Cardiac septum (tissue), 1 donor: ENCODE measurements around the gene CCR4. TPM values are rescaled to one million over a fixed set of nuclear protein-coding genes. Genes with fewer than 3 reads are reported as not detected.
"Not testable (repeated sequence)": the region's sequence is repeated elsewhere in the genome, so short reads cannot be mapped to it uniquely, and the experiment has no call there.

ENCODE experiments used
- DNase-seq: peaks from one replicate; pipeline ENCODE4 v3.0.0-alpha.2; 2020; ENCODE audit warnings: low spot score
- intact Hi-C: fragments of 100-400 bp; cut with DNase I; formaldehyde crosslinking; loops from one replicate; pipeline ENCODE4 v1.14.0; 2022
- long read RNA-seq: library from polyadenylated mRNA; unstranded; transcript quantifications from one replicate; pipeline ENCODE4 v2.0.0, GENCODE V29; 2021
- total RNA-seq: library from RNA; stranded (reverse); fragmentation: NEBNext Ultra II Directional; extraction: Animal tissue kit (Norgen Biotek cat#: 25700); gene quantifications from one replicate; pipeline ENCODE4 v1.2.1, GENCODE V29; 2021
- donor health status: DM: no; HTN: no; CAD: no.

Gene CCR4
- not detected for total RNA-seq
- long read RNA-seq = 0 reads

DNA sequence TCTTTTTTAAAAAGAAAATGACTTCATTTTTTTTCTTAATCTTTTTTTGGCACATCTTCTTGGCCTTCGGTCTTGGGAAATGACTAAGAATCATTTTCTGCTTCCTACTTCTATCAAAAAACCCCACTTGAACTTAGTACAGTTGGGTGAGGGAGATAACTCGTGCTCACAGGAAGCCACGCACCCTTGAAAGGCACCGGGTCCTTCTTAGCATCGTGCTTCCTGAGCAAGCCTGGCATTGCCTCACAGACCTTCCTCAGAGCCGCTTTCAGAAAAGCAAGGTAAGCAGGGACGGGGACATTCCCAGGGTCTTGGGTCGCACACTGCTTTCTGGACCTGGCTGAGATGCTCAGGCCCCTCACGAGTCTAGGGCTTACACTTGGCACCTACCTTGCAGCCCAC, at the start of gene CCR4:
Gene CCR4 (plus strand): TSS at position 235 of the 402 bp plus-strand sequence. CDS start 1,779 bp downstream, outside the sequence.
- no peak for DNase-seq
- intact Hi-C loops = no loop called here

DNA sequence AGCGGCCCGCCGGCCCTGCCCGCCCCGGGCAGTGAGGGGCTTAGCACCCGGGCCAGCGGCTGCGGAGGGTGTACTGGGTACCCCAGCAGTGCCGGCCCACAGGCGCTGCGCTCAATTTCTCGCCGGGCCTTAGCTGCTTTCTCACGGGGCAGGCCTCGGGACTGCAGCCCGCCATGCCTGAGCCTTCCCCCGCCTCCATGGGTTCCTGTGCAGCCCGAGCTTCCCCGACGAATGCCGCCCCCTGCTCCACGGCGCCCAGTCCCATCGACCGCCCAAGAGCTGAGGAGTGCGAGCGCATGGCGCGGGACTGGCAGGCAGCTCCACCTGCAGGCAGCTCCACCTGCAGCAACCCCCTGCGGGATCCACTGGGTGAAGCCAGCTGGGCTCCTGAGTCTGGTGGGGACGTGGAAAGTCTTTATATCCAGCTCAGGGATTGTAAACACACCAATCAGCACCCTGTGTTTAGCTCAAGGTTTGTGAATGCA, 48.5 kb upstream of the CCR4 start:
- intact Hi-C loops, DNase-seq: not testable (repeated sequence)

DNA sequence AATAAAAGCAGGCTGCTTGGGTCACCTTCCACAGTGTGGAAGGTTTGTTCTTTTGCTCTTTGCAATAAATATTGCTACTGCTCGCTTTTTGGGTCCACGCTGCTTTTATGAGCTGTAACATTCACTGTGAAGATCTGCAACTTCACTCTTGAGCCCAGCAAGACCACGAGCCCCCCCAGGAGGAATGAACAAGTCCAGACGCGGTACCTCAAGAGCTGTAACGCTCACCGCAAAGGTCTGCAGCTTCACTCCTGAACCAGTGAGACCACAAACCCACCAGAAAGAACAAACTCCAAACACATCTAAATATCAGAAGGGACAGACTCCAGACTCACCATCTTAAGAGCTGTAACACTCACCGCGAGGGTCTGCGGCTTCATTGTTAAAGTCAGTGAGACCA, 47.5 kb upstream of the CCR4 start:
- intact Hi-C loops = no loop called here
- no peak for DNase-seq

DNA sequence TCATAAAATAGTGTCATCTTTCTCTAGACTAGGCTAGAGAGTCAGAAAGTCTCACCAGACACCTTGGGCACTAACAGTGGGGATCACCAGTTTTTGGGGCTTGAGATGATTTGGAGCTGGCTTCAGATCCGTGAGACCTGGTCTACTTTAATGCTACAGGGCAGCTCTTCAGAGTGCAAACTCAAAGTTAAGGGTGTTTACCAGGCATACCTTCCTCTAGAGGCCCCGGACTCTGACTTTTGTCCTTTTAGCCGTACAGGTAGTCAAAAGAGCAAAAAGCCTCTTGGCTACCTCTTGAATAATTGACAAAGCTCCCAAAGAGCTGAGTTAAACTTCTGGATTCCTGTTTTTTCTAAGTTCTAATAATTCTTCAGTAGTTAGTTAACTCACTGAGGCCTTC, 41.4 kb upstream of the CCR4 start:
- DNase-seq = no peak
- intact Hi-C loops = no loop called here

DNA sequence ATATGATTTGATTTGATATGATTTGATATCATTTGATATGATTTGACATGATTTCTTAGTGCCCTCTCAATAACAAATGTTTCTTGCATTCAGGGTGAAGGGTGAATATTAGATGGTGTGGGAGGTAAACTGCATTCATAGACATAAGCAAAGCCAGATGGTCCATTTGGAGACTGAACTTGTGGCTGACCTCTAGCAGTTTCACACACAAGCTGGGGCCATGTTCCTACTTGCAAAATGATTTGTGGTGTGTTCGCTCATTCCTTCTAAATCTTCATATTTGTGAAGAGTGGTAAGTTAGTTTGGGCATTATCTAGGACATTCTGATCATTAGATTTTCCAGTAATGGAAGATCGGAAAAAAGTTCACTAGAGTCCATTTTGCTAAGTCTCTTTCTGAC, 40.5 kb upstream of the CCR4 start:
- intact Hi-C loops = no loop called here
- DNase-seq = no peak

DNA sequence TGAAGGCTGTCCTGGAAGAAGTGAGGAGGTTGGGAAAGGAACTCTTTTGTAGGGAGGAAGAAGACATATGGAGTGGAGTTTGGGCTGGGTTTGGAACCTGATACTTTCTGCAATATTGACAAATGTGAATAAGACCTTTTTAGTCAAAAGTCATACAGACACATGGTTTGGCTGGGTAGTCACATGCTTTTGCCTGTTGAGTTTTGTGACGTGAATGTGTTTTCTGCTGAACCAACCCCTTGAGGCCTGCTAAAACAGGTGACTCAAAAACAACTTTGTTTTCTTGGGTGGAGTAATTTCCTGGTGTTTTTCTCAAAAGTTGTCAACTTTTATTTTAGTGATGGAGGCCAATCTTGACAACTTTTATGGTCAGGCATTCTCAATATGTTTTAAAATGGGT, 39.4 kb upstream of the CCR4 start:
- intact Hi-C loops = no loop called here
- DNase-seq = no peak

DNA sequence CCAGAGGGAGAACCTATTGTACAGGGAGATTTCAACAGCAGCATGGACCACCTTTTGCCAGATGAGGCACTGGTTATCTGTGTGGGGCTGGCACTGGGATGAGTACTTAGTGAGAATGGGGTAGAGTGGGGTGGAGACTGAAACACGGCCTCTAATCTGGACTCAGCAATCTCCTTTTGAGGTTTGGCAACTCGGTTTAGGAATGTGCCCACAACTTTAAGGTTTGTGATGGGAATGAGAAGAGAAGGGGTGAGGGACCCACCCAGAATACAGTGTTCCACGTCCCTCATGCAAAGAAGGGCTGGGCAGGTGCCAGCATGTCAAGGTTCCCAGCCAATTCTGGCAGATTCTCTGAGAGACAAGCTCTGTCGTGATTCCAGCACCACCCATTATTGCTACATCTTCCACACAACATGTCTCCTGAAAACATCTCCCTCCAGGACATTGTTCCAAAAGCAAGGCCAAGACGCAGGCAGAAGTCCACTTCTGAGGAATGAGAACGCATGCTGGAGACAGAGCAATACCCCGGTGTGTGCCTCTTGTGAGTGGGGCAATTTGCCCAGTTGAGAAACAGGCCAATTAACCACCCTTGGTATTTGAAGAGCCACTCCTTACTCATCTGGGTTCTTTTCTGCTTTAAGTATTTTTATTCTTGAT, 37.5 kb upstream of the CCR4 start:
- DNase-seq = no peak
- intact Hi-C loops = no loop called here

DNA sequence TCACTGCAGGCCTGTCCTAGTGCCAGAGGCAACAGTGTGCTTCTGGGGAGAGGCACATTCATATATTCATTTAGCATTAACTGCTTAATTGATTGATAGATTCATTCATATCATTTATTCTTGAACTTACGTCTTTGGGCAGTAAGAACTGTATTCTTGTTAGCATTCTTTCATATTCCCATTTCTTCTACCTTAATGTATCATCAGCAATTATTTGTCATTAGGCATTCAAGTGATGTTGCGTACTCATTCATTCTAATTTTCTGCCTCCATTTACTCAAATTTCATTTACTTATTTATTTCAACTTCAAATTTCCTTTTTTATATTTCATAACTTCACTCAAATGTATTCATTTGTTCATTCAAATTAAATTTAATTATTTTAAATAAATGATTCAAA, 31.5 kb upstream of the CCR4 start:
- intact Hi-C loops = no loop called here
- DNase-seq = no peak

DNA sequence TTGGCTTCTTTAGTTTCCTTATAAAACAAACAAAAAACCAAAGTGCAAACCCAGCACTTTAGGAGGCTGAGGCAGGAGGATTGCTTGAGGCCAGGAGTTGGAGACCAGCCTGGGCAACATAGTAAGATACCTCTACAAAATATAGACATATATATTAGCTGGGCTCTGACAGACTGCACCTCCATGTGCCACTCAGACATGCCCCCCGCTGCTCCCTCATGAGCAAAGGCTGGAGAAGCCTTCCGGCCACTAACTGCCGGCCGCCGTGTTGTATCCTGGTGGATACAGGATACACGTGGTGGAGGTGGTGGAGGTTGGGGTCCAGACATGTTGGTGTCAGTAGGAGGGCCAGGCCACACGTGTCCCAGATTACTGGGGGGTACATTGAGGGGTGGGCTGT, 29.4 kb upstream of the CCR4 start:
- intact Hi-C loops = no loop called here
- DNase-seq = peak; percentile 47

DNA sequence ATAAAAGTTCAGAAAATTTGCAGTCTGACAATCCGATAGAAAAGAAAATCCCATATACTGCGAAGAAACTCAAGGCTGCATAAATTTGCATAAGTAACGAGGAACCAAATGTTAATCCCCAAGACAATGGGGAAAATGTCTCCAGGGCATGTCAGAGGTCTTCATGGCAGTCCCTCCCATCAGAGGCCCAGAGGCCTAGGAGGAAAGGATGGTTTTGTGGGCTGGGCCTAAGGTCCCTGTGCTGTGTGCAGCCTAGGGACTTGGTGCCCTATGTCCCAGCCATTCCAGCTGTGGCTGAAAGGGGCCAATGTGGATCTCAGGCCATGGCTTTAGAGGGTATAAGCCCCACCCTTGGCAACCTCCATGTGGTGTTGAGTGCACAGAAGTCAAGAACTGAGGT, 21.3 kb upstream of the CCR4 start:
- intact Hi-C loops = loop anchor here (5.0 kb wide), 1 partner anchor 198 kb away; no protein-coding TSS in a partner anchor
- no peak for DNase-seq

DNA sequence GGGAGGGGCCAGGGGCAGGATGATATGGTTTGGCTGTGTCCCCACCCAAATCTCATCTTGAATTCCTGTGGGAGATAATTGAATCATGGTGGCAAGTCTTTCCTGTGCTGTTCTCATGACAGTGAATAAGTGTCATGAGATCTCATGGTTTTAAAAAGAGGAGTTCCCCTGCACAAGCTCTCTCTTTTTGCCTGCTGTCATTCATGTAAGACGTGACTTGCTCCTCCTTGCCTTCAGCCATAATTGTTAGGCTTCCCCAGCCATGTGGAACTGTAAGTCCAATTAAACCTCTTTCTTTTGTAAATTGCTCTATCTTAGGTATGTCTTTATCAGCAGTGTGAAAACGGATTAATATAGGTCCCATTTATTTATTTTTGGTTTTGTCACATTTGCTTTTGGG, 20.2 kb upstream of the CCR4 start:
- not testable (repeated sequence) for DNase-seq
- intact Hi-C loops = loop anchor here (5.0 kb wide), 1 partner anchor 199 kb away; no protein-coding TSS in a partner anchor

DNA sequence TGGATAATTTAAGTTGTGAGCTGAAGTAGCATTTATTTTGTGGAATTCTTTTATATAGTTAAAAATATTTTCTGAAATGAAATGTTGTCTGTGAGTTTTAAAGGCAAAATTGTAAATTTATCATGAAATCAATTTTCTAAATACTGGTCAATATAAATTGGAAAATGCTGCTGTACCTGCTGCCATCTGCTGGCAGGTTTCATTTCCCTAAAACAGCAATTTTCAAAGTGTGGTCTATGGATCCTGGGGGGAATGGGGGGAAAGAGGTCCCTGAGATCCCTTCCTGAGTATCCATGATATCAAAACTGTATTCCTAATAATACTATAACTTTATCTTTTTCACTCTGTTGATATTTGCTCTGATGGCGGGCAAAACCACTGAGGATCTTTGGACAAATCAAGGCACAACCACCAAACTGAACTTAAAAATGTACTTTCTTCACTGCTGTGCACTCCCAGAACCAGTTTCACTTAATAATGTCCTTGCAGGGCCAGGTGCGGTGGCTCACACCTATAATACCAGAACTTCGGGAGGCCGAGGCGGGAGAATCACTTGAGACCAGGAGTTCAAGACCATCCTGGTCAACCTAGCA, 17.2 kb upstream of the CCR4 start:
- intact Hi-C loops = loop anchor here (5.0 kb wide), 1 partner anchor 202 kb away; no protein-coding TSS in a partner anchor
- peak; percentile 29 for DNase-seq

DNA sequence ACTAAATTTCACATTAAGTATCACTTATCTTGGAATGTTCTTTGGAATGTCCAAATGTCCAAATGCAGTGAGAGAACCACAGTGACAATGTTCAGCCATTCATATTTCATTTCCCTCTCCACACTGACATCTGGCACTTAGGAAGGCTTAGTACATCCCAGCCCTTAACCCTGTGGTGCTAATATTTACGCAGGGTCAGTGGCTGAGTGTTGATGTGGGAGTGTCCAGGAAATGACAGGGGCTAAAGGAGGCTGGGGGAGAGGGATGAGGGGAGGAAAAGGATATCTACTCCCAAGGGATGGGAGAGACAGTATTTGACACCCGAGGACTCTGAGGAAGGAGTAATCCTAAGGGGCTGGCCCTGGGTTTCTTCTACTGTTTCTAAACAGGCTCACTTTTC, 14.1 kb upstream of the CCR4 start:
- intact Hi-C loops = no loop called here
- peak; percentile 15 for DNase-seq

DNA sequence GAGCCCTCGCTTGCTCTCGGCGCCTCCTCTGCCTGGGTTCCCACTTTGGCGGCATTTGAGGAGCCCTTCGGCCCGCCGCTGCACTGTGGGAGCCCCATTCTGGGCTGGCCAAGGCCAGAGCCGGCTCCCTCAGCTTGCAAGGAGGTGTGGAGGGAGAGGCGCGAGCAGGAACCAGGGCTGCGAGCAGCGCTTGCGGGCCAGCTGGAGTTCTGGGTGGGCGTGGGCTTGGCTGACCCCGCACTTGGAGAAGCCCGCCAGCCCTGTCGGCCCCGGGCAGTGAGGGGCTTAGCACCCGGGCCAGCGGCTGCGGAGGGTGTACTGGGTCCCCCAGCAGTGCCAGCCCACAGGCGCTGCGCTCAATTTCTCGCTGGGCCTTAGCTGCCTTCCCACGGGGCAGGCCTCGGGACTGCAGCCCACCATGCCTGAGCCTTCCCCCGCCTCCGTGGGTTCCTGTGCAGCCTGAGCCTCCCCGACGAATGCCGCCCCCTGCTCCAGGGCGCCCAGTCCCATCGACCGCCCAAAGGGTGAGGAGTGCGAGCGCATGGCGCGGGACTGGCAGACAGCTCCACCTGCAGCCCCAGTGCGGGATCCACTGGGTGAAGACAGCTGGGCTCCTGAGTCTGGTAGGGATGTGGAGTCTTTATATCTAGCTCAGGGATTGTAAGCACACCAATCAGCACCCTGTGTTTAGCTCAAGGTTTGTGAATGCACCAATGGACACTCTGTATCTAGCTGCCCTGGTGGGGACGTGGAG, 11.7 kb upstream of the CCR4 start:
- peak; percentile 47 for DNase-seq
- intact Hi-C loops = not testable (repeated sequence)

DNA sequence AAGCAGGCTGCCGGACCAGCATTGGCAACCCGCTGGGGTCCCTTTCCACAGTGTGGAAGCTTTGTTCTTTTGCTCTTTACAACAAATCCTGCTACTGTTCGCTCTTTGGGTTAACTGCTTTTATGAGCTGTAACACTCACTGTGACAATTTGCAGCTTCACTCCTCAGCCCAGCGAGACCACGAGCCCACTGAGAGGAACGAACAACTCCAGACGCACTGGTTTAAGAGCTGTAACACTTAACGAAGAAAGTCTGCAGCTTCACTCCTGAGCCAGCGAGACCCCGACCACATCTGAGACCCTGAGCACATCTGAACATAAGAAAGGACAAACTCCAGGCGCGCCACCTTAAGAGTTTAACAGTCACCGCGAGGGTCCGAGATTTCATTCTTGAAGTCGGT, 10.7 kb upstream of the CCR4 start:
- DNase-seq = peak; percentile 53
- intact Hi-C loops = no loop called here

DNA sequence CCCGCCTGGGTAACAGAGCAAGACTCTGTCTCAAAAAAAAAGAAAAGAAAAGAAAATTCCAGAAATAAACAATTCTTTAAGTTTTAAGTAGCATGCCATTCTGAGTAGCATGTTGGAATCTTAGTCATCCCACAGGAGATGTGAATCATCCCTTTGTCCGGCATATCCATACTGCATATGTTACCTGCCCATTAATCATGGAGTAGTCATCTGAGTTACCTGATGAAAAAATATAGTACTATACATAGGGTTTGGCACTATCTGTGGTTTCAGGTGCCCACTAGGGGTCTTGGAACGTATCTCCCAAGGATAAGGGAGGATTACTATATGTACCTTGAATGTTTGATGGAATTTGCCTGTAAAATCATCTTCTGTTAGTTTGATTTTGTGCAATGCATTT, 6.3 kb upstream of the CCR4 start:
- intact Hi-C loops = loop anchor here (5.0 kb wide), 2 partner anchors 127 to 427 kb away; no protein-coding TSS in a partner anchor
- no peak for DNase-seq

DNA sequence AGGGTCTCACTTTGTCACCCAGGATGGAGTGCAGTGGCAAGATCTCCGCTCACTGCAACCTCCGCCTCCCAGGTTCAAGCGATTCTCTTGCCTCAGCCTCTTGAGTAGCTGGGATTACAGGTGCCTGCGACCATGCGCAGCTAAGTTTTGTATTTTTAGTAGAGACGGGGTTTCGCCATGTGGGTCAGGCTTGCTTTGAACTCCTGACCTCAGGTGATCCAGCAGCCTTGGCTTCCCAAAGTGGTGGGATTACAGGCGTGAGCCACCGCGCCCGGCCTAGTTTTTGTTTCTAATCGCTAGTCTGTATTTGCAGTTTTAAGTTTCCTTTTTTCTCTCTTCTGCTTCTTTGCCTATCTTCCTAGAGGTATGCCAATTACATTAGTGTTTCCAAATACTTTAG, 5.8 kb upstream of the CCR4 start:
- intact Hi-C loops = loop anchor here (5.0 kb wide), 2 partner anchors 127 to 427 kb away; no protein-coding TSS in a partner anchor

DNA sequence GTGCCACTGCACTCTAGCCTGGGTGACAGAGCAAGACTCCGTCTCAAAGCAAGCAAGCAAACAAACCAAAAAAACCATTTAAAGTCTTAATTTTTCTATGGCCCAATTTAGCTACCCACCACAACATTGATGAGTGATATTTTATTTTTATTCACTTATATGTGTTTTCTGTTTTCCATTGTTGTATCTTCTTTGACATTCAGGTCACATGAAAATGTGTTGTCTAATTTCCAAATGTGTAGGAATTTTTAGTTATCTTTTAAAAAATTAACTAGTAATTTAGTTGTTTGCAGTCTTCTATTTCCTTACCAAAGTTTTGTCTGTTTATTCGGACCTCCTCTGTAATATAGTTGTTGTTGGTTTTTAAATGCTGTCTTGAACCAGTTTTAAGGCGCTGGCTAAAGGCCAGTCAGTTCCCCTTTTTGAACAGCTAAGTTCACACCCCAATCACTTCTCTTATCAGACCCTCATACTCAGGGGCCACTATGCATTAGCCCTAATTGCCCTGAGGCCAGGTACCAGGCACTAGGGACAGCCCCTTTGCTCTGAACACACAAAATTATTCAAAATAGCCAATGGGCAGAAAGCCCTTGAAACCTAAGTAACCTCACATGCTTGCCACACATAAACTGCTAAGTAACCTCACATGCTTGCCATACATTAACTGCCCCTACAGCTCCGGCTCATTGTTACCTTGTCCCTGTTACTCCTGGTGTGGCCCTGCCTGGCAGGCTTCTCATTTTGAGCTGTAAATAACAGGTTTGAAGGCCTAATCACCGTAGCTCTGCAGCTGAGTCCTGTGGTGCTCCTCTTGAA, 4.3 kb upstream of the CCR4 start:
- intact Hi-C loops = loop anchor here (5.0 kb wide), 2 partner anchors 125 to 425 kb away; no protein-coding TSS in a partner anchor
- DNase-seq = no peak

More for the DNA sequence above, 5.8 kb upstream of the CCR4 start:
- peak; percentile 17 for DNase-seq

DNA sequence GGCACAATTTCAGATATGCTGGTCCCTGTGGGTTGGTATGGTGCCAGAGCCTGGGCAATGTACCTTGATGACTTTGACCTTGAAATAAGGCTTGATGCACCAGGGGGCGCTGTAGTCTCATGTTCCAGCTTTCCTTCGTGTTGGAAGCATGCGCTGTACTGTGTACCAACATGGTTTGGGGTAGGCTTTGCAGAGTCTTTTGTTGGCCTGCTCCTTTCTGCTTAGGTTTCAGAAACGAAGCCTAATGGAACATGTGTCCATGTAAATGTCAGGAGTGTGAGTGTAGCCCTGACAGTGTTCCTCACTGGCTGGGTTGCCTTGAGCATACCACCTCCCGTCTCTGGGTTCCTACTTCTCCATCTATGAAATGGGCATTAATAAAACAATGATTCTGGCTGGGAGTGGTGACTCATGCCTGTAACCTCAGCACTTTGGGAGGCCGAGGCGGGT, 3.6 kb upstream of the CCR4 start:
- intact Hi-C loops = loop anchor here (5.0 kb wide), 2 partner anchors 124 to 424 kb away; no protein-coding TSS in a partner anchor

More for the DNA sequence above, 3.6 kb upstream of the CCR4 start:
- DNase-seq = no peak
